Fibroblast of lung (primary cell): ENCODE data around the gene MTMR1. TPM values are rescaled to one million over a fixed set of nuclear protein-coding genes. Genes with fewer than 3 reads are reported as not detected.

Experiments
- DNase-seq, 2 donors: peaks; one replicate each; pipeline versions ENCODE4 v3.0.0 to v3.0.0-alpha.2; 2010; ENCODE audit warnings: low read depth in 2 of 2
- H2AFZ ChIP-seq: 2 replicates; pipeline ENCODE4 v1.5.1; 2012; ENCODE audit warnings: low read length, control low read depth, inconsistent platforms
- H3K27ac ChIP-seq: 2 replicates; pipeline ENCODE4 v1.5.1; 2011; ENCODE audit warnings: low read length, control low read depth; ENCODE audit not compliant: insufficient read depth
- H3K27me3 ChIP-seq: 2 replicates; pipeline ENCODE4 v1.5.1; 2011; ENCODE audit warnings: mild to moderate bottlenecking, low read length; ENCODE audit not compliant: control insufficient read depth, insufficient read depth
- H3K36me3 ChIP-seq: 2 replicates; pipeline ENCODE4 v1.5.1; 2011; ENCODE audit warnings: low read length; ENCODE audit not compliant: control insufficient read depth, insufficient read depth
- H3K4me1 ChIP-seq: 2 replicates; pipeline ENCODE4 v1.5.1; 2011; ENCODE audit warnings: low read length; ENCODE audit not compliant: control insufficient read depth, insufficient read depth; ENCODE audit errors: extremely low read depth
- H3K4me2 ChIP-seq: 2 replicates; pipeline ENCODE4 v1.5.1; 2011; ENCODE audit warnings: low read length, control low read depth; ENCODE audit not compliant: insufficient read depth; ENCODE audit errors: extremely low read depth
- H3K4me3 ChIP-seq, 4 experiments: fragments of 200-600 bp in 1 of 4; sonication (generic) in 1 of 4; replicated peaks in 1 of 4; 2 replicates each; pipeline ENCODE4 v1.5.1; 2011 to 2016; ENCODE audit warnings: low read length in 4 of 4, low read depth in 3 of 4, mild to moderate bottlenecking in 3 of 4, control low read depth in 2 of 4, inconsistent platforms in 1 of 4, mixed read lengths in 1 of 4; ENCODE audit not compliant: insufficient read depth in 1 of 4; ENCODE audit errors: control extremely low read depth in 1 of 4
- H3K79me2 ChIP-seq: 2 replicates; pipeline ENCODE4 v1.5.1; 2012; ENCODE audit warnings: mild to moderate bottlenecking, low read length, inconsistent platforms; ENCODE audit not compliant: control insufficient read depth, insufficient read depth
- H3K9ac ChIP-seq: 2 replicates; pipeline ENCODE4 v1.5.1; 2011; ENCODE audit warnings: mild to moderate bottlenecking, low read length, control low read depth; ENCODE audit not compliant: insufficient read depth
- H3K9me3 ChIP-seq: 2 replicates; pipeline ENCODE4 v1.5.1; 2012; ENCODE audit warnings: low read depth, low read length; ENCODE audit not compliant: control insufficient read depth, insufficient read depth
- H4K20me1 ChIP-seq: 2 replicates; pipeline ENCODE4 v1.5.1; 2011; ENCODE audit warnings: low read length; ENCODE audit not compliant: control insufficient read depth, insufficient read depth; ENCODE audit errors: extremely low read depth
- CTCF ChIP-seq, 2 donors: IDR thresholded peaks in 1 of 2; conservative IDR thresholded peaks in 1 of 2; 1 replicate in 1 of 2; 2 replicates in 1 of 2; pipeline ENCODE4 v1.5.1; 2011 to 2012; ENCODE audit warnings: low read length in 2 of 2, control low read depth in 1 of 2, inconsistent platforms in 1 of 2, low read depth in 1 of 2, mild to moderate bottlenecking in 1 of 2
- EZH2 ChIP-seq: IDR thresholded peaks from 2 replicates; pipeline ENCODE4 v1.5.1; 2012; ENCODE audit warnings: low read length, control low read depth, mild to moderate bottlenecking; ENCODE audit errors: missing control alignments
- polyA plus RNA-seq, 2 donors: library from polyadenylated mRNA; depleted of rRNA in 1 of 2; stranded (reverse) in 1 of 2; unstranded in 1 of 2; fragments of >200 nt; gene quantifications; 2 replicates each; pipeline ENCODE4 v1.2.1, GENCODE V29; 2011 to 2012; ENCODE audit warnings: missing spikeins in 1 of 2
- total RNA-seq: library from RNA; depleted of rRNA; stranded (reverse); fragments of >200 nt; gene quantifications from 2 replicates; pipeline ENCODE4 v1.2.1, GENCODE V29; 2014

Gene MTMR1
- total and polyA plus RNA-seq, 2 donors (not counting 1 experiment from before 2014, with no cell fraction given): 22.3 to 28.1 TPM

GRCh38 chrX:150765237-150765636 lies 72.0 kb downstream of the MTMR1 start:
- H3K9me3 ChIP-seq: no peaks in the 10 kb centered on the region
- H3K27ac ChIP-seq: no peak overlapping the region
- no peak overlapping the region for H3K4me3 ChIP-seq
- no peak overlapping the region for H3K4me2 ChIP-seq
- DNase-seq: no peak
- no peaks in the 10 kb centered on the region for H3K79me2 ChIP-seq
- H3K9ac ChIP-seq: no peak overlapping the region
- no peaks in the 10 kb centered on the region for H3K27me3 ChIP-seq
- H2AFZ ChIP-seq: no peak overlapping the region
- H4K20me1 ChIP-seq: no peaks in the 10 kb centered on the region
- H3K36me3 ChIP-seq: no peaks in the 10 kb centered on the region
- TF ChIP-seq EZH2 (no peak), CTCF (conservative IDR thresholded peaks at IDR 0.05 in 1 of 2, IDR thresholded peaks at IDR 0.05 in 1 of 2; ENCODE audit: low read depth in 1 of 2, low read length in 2 of 2) (no peak)
- peaks cover 9% of the 10 kb centered on the region for H3K4me1 ChIP-seq

GRCh38 chrX:150765782-150766350 lies 72.7 kb downstream of the MTMR1 start:
- no peak overlapping the region for H2AFZ ChIP-seq
- H3K4me1 ChIP-seq: peaks cover 9% of the 10 kb centered on the region
- TF ChIP-seq EZH2: no peak
- no peak for TF ChIP-seq CTCF (conservative IDR thresholded peaks at IDR 0.05 in 1 of 2, IDR thresholded peaks at IDR 0.05 in 1 of 2; ENCODE audit: low read depth in 1 of 2, low read length in 2 of 2)
- H3K36me3 ChIP-seq: no peaks in the 10 kb centered on the region
- H3K27me3 ChIP-seq: no peaks in the 10 kb centered on the region
- H3K4me2 ChIP-seq: no peak overlapping the region
- DNase-seq: peak in 1 of 2 donors; percentile 15
- no peaks in the 10 kb centered on the region for H3K79me2 ChIP-seq
- no peaks in the 10 kb centered on the region for H4K20me1 ChIP-seq
- no peak overlapping the region for H3K27ac ChIP-seq
- no peak overlapping the region for H3K4me3 ChIP-seq
- no peaks in the 10 kb centered on the region for H3K9me3 ChIP-seq
- no peak overlapping the region for H3K9ac ChIP-seq

GRCh38 chrX:150766351-150767044 lies 73.3 kb downstream of the MTMR1 start:
- H3K4me3 ChIP-seq: no peak overlapping the region
- no peak overlapping the region for H2AFZ ChIP-seq
- H3K36me3 ChIP-seq: no peaks in the 10 kb centered on the region
- H3K27me3 ChIP-seq: no peaks in the 10 kb centered on the region
- H3K4me2 ChIP-seq: no peak overlapping the region
- H3K79me2 ChIP-seq: no peaks in the 10 kb centered on the region
- no peak for DNase-seq
- H3K4me1 ChIP-seq: peaks cover 9% of the 10 kb centered on the region
- H3K9me3 ChIP-seq: no peaks in the 10 kb centered on the region
- no peak for TF ChIP-seq EZH2
- no peak for TF ChIP-seq CTCF (conservative IDR thresholded peaks at IDR 0.05 in 1 of 2, IDR thresholded peaks at IDR 0.05 in 1 of 2; ENCODE audit: low read depth in 1 of 2, low read length in 2 of 2)
- H3K9ac ChIP-seq: no peak overlapping the region
- no peaks in the 10 kb centered on the region for H4K20me1 ChIP-seq
- H3K27ac ChIP-seq: peak overlapping the region; percentile 61
